ENCODE data around the gene PTPN13.

GRCh38 chr4:86741846-86742245, 147.7 kb downstream of the PTPN13 start:
- TF ChIP-seq CTCF (IDR thresholded peaks at IDR 0.05) (no peak), POLR2AphosphoS5 (IDR thresholded peaks at IDR 0.05; ENCODE audit: low read depth, low read length) (no peak)

Measured in Panc1 (cell line).